ENCODE measurements around the gene MACF1. TPM values are rescaled to one million over a fixed set of nuclear protein-coding genes. Genes with fewer than 3 reads are reported as not detected.
"Not testable (repeated sequence)": the region's sequence is repeated elsewhere in the genome, so short reads cannot be mapped to it uniquely, and the experiment has no call there.

Gene MACF1
- total RNA-seq, 1 donor from 2014 or later, result 386 TPM

DNA sequence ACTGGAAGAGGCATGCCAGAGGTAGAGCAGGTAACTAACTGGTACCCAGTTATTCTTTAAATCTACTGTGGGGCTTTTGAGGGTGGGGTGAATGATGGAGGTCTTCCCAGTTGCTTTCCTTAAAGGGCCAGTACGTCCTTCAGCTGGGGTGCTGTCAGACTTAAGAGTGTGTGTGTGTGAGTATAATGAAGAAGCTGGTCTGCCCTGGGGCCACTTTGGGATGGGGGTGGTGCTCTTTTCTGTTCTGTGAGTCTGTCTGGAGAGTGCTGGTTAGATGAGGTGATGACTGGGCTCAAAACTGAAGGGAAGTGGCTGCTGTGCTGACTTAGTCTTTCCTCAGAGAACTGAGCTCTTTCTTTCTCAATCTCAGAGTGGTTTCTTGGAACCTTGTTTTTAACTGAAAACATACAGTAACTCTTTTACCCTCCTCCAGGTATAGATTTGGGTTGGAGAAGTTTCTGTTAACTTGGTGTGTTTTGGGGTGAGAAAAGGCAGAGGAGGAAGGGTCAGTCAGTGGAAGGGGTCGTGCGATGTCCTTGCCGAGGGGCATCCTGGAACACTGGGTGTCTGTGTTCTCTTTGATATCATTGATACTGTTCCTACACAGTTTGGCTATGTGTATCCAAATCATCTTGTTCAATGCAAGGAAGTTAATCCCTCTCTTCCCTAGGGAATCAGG is 746 bp downstream of the MACF1 start:
- Mint-ChIP-seq H3K4me1 (ENCODE audit: low read depth) (peaks cover 49% of the 10 kb centered on the region), H3K36me3 (ENCODE audit: low read depth) (peaks cover 4% of the 10 kb centered on the region), H3K9me3 (ENCODE audit: low read depth) (no peaks in the 10 kb centered on the region), H3K27me3 (ENCODE audit: low read depth) (no peaks in the 10 kb centered on the region), H3K4me3 (ENCODE audit: unreplicated experiment) (peak overlapping the region; percentile 81), H3K27ac (ENCODE audit: unreplicated experiment) (peak overlapping the region; percentile 97)
- TF ChIP-seq, protein P1, sequence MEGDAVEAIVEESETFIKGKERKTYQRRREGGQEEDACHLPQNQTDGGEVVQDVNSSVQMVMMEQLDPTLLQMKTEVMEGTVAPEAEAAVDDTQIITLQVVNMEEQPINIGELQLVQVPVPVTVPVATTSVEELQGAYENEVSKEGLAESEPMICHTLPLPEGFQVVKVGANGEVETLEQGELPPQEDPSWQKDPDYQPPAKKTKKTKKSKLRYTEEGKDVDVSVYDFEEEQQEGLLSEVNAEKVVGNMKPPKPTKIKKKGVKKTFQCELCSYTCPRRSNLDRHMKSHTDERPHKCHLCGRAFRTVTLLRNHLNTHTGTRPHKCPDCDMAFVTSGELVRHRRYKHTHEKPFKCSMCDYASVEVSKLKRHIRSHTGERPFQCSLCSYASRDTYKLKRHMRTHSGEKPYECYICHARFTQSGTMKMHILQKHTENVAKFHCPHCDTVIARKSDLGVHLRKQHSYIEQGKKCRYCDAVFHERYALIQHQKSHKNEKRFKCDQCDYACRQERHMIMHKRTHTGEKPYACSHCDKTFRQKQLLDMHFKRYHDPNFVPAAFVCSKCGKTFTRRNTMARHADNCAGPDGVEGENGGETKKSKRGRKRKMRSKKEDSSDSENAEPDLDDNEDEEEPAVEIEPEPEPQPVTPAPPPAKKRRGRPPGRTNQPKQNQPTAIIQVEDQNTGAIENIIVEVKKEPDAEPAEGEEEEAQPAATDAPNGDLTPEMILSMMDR (IDR thresholded peaks at IDR 0.05), result no peak
- DNase-seq (ENCODE audit: low spot score), result no peak

DNA sequence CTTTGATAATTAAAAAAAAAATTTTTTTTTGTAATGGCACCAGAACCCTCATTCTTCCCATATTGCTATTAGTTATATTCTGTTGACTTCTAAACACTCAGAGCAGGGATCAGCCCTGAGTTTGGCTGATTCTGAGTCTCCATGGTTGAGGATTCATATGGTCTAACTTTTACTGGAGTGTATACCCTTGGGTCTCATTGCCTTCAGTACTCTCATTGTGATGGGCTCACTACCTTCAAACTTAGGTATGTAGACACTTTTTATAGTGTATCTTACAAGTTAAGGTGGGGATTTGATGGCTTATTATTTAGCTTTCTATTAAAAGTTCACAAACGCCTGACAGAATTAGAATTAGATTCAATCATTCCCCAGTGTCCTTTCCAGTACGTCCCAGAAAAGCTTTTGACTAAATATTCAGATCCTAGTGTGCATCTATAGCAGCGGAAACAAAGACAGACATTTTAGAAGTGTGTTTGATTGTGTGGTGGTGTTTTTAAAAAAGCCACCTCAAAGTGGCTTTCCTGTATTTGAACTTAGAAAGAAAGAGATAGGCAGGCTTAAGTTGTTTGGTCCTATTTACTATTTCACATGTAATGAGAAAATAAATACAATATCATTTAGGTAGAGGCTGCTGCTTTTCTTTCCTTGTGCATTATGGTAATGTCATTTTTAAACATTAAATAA is 1.4 kb downstream of the MACF1 start:
- peaks cover 3% of the 10 kb centered on the region for H3K36me3 Mint-ChIP-seq (ENCODE audit: low read depth)
- H3K27me3 Mint-ChIP-seq (ENCODE audit: low read depth), result no peaks in the 10 kb centered on the region
- peaks cover 51% of the 10 kb centered on the region for H3K4me1 Mint-ChIP-seq (ENCODE audit: low read depth)
- peak overlapping the region; percentile 97 for H3K27ac Mint-ChIP-seq (ENCODE audit: unreplicated experiment)
- peak overlapping the region; percentile 81 for H3K4me3 Mint-ChIP-seq (ENCODE audit: unreplicated experiment)
- no peak for DNase-seq (ENCODE audit: low spot score)
- no peaks in the 10 kb centered on the region for H3K9me3 Mint-ChIP-seq (ENCODE audit: low read depth)
- TF ChIP-seq, protein P1 (IDR thresholded peaks at IDR 0.05), result no peak

DNA sequence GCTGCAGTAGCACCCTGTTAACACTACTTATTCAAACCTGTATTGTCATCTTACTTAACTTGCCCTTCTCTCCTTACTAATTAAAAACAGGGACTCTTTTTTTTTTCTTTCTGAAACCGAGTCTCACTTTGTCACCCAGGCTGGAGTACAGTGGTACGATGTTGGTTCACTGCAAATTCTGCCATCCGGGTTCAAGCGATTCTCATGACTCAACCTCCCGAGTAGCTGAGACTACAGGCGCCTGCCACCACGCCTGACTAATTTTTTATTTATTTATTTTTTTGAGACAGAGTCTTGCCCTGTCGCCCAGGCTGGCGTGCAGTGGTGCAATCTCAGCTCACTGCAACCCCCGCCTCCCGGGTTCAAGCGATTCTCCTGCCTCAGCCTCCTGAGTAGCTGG is 3.9 kb downstream of the MACF1 start:
- peaks cover 52% of the 10 kb centered on the region for H3K4me1 Mint-ChIP-seq (ENCODE audit: low read depth)
- H3K4me3 Mint-ChIP-seq (ENCODE audit: unreplicated experiment); H3K36me3 Mint-ChIP-seq (ENCODE audit: low read depth); H3K9me3 Mint-ChIP-seq (ENCODE audit: low read depth); H3K27ac Mint-ChIP-seq (ENCODE audit: unreplicated experiment); H3K27me3 Mint-ChIP-seq (ENCODE audit: low read depth); DNase-seq (ENCODE audit: low spot score): not testable (repeated sequence)

DNA sequence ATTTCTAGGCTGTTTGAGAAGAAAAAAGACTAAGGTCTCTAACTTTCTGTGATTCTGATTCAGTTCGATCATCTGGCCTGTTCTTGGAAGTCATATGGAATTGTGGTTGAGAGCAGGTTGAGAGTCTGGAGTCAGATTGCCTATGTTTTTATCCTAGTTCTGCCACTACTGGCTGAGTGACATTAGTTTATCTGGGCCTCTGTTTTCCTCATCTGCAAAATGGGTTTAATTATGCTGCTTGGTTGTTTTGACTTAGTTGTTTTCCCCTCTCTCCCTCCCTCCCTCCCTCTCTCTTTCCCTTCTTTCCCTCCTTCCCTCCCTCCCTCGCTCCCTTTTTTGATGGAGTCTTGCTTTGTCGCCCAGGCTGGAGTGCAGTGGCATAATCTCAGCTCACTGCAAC is 6.2 kb downstream of the MACF1 start:
- Mint-ChIP-seq H3K4me1 (ENCODE audit: low read depth) (peaks cover 54% of the 10 kb centered on the region), H3K27me3 (ENCODE audit: low read depth) (no peaks in the 10 kb centered on the region), H3K27ac (ENCODE audit: unreplicated experiment) (peak overlapping the region; percentile 49)

DNA sequence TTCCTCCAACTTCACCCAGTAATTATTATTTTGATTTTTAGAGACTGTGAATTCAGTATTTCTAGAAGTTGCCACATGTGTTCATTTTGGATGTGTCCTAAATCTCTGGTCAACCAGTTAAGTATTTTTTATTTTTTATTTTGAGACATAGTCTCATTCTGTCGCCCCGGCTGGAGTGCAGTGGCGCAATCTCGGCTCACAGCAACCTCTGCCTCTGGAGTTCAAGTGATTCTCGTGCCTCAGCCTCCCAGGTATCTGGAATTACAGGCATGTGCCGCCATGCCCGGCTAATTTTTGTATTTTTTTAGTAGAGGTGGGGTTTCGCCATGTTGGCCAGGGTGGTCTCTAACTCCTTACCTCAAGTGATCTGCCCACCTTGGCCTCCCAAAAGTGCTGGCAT is 8.0 kb downstream of the MACF1 start:
- no peaks in the 10 kb centered on the region for H3K27me3 Mint-ChIP-seq (ENCODE audit: low read depth)
- DNase-seq (ENCODE audit: low spot score), result no peak
- TF ChIP-seq, protein P1 (IDR thresholded peaks at IDR 0.05), result no peak
- H3K4me3 Mint-ChIP-seq (ENCODE audit: unreplicated experiment), result no peak overlapping the region
- no peaks in the 10 kb centered on the region for H3K9me3 Mint-ChIP-seq (ENCODE audit: low read depth)
- peak overlapping the region; percentile 25 for H3K27ac Mint-ChIP-seq (ENCODE audit: unreplicated experiment)
- H3K36me3 Mint-ChIP-seq (ENCODE audit: low read depth), result no peaks in the 10 kb centered on the region
- H3K4me1 Mint-ChIP-seq (ENCODE audit: low read depth), result peaks cover 56% of the 10 kb centered on the region

More for the DNA sequence above, 6.2 kb downstream of the MACF1 start:
- TF ChIP-seq, protein P1 (IDR thresholded peaks at IDR 0.05), result no peak
- DNase-seq (ENCODE audit: low spot score), result no peak
- Mint-ChIP-seq H3K36me3 (ENCODE audit: low read depth) (no peaks in the 10 kb centered on the region), H3K9me3 (ENCODE audit: low read depth) (no peaks in the 10 kb centered on the region), H3K4me3 (ENCODE audit: unreplicated experiment) (no peak overlapping the region)

Measured in chondrocyte (in vitro differentiated cells).